GM19193 (cell line): ENCODE data around the gene AUTS2.

Source experiments
- POLR2A ChIP-seq: IDR thresholded peaks from 4 replicates; pipeline ENCODE4 v1.6.1; 2011; ENCODE audit not compliant: insufficient read depth, insufficient read length; ENCODE audit errors: extremely low read depth

The AUTS2 gene

GRCh38 chr7:70700055-70700940, 1102.0 kb downstream of the AUTS2 start:
- no peak for TF ChIP-seq POLR2A

DNA sequence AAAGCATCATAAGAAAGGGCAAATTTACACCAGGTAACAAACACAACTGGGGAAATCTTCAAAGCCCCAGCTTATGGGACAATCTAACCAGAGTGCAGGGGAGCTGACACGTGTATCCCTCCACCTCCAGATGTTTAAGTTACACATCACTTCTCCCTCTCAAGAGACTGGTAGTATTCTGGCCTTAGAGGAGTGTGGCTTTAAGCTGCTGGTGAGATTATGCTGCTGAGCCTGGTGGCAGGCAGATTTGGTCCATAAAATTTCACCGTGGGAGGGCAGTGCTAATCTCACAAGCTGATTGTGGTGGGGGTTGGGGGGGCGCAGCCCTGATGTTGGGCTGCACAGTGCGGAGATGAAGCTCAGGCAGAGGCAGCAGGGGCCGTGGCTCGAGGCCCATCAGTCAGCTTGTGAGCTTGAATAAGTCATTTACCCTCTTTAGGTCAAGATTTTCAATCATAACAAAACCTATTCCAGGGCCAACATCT, 1102.7 kb downstream of the AUTS2 start:
- TF ChIP-seq POLR2A, result no peak

DNA sequence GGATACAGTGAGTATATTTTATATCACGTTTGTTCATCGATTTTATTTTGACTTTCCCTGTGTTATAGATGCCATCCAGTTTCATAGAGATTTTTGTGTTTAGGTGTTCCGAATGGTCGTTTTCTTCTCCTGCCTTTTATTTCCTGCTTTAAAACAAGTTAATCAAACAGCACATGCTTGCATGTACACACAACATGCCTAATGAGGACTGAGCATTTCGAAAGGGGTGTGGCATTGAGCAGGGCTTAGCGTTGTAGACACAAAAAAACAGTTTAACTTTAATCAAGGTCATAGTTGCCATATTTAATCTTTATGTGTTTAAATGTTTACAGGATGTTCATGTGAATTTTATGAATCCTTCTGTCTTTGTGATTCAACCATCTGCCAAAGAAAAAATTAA, 1103.2 kb downstream of the AUTS2 start:
- TF ChIP-seq POLR2A, result no peak

- TF ChIP-seq POLR2A, result no peak
Measured at GRCh38 chr7:70701991-70702390, 1103.7 kb downstream of the AUTS2 start.

GRCh38 chr7:70703785-70704184, 1105.5 kb downstream of the AUTS2 start:
- no peak for TF ChIP-seq POLR2A

DNA sequence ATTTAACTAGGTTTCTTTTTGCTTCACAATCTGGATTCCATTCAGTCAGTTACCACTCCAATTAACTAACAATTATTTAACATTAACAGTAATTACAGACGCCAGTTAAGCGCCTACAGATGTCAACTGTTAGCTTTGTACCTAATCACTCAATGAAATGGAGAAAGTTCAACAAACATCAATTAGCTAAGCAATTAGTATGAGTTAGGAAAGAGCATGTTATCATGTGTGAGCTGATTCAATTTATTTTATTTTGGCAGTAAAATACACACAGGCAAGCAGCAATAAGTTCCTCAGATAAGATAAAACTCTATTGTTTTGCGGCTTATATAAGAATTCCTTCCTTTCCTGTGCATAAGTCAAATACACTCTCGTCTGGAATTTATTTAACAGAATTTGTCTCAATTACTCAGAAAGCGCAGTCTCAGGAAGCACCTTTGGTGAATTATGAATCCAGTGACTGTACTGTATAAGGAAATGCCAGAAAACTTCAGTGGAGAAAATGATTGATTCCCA, 1106.6 kb downstream of the AUTS2 start:
- no peak for TF ChIP-seq POLR2A

DNA sequence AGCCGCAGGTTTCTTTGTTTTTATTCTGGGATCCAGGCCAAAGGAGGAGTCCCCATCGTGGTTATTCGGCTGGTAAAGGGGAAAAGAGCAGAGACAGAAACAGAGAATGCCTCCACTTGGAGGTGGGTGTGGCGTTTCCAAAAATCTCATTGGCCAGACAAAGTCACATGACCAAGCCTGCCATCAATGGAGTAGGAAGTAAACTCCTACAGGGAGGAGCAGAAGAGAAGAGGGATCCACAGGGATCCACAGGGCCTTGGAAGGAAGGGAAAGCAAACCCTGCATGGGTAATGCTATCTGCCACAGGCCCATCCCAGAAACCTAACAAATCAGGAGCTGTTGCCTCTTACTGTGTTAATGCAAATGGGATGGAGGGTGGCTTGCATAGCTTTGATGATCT, 1107.9 kb downstream of the AUTS2 start:
- TF ChIP-seq POLR2A, result no peak

GRCh38 chr7:70706698-70707097, 1108.4 kb downstream of the AUTS2 start:
- no peak for TF ChIP-seq POLR2A

DNA sequence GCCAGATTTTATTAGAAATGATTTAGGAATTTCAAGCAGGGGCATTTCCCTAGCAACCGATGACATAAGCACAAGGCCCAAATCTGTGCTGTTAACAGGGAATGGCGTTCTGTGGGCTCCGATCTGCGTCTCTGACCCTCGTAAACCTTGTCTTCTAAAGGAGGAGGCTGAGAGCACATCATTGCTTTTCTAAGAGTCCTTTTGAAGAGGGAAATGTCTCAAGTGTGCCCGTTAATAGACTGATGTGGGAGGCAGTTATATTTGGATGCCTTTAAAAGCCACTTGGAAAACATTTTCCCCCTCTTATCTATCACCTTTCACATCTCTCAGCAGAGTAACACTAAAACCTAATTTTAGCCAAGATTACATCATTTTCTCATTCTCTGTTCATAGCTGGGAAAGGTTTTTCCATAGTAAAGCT, 1109.6 kb downstream of the AUTS2 start:
- no peak for TF ChIP-seq POLR2A

- TF ChIP-seq POLR2A, result no peak
Measured at GRCh38 chr7:70710011-70710480, 1111.8 kb downstream of the AUTS2 start.

DNA sequence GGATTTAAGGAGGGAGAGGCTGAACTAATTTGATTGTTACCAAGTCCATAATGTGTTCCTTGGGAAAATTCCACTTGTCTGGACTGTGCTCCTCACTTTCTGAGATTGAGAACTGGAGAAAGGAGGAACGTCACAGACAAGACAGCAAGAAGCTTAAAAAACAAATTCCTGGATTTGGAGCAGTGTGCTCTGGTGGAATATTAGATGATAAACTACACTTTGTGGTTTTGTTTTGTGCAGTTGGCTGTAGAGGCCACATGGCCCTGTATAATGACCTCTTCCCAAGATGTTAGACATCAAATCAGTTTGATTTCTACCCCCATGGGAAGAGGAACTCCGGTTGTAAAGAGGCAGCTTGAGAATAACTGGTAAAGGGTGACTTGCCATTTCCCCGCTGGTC, 1112.4 kb downstream of the AUTS2 start:
- TF ChIP-seq POLR2A, result no peak

GRCh38 chr7:70711452-70711851, 1113.2 kb downstream of the AUTS2 start:
- TF ChIP-seq POLR2A, result no peak

DNA sequence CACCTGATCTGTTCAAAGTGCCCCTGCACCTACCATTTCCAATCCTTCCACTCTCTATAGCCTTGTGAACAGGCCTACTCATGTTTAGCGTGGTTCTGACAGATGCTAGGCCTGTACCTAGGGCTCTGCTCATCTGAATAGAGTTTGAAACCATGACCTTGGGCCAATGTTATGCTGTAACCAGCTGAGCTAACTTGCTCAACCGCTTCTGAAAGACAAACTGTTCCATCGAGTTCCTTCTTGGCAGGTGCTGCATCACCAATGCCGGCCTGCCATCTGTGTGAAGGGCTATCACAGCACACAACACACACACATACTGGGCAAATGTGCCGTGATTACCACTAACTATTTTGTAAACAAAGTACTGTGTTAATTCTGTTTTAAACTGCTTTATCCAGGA, 1114.7 kb downstream of the AUTS2 start:
- TF ChIP-seq POLR2A, result no peak

GRCh38 chr7:70714506-70715038, 1116.3 kb downstream of the AUTS2 start:
- no peak for TF ChIP-seq POLR2A

GRCh38 chr7:70717553-70718329, 1119.5 kb downstream of the AUTS2 start:
- no peak for TF ChIP-seq POLR2A
